Inflammatory macrophage treated with lipopolysaccharide for 1 hour (primary cell): ENCODE data around the gene SLC41A3.

Source experiments
- DNase-seq, 2 donors: peaks; one replicate each; pipeline ENCODE4 v3.0.0-alpha.2; 2020 to 2022

Gene SLC41A3

GRCh38 chr3:126119008-126119675, 35.2 kb upstream of the SLC41A3 start:
- no peak for DNase-seq

- no peak for DNase-seq
Measured at GRCh38 chr3:126118591-126118990, 34.7 kb upstream of the SLC41A3 start.

- DNase-seq: no peak
Measured at GRCh38 chr3:126117786-126118185, 33.9 kb upstream of the SLC41A3 start.

- no peak for DNase-seq
Measured at GRCh38 chr3:126117212-126117611, 33.3 kb upstream of the SLC41A3 start.

- DNase-seq: no peak
Measured at GRCh38 chr3:126116526-126116925, 32.6 kb upstream of the SLC41A3 start.

- DNase-seq: no peak
Measured at GRCh38 chr3:126114443-126115386, 30.8 kb upstream of the SLC41A3 start.

GRCh38 chr3:126113733-126114442, 30.0 kb upstream of the SLC41A3 start:
- no peak for DNase-seq

- DNase-seq: no peak
Measured at GRCh38 chr3:126113238-126113555, 29.3 kb upstream of the SLC41A3 start.

- no peak for DNase-seq
Measured at GRCh38 chr3:126112531-126113237, 28.8 kb upstream of the SLC41A3 start.

GRCh38 chr3:126111566-126112475, 27.9 kb upstream of the SLC41A3 start:
- DNase-seq: no peak

GRCh38 chr3:126111126-126111551, 27.2 kb upstream of the SLC41A3 start:
- no peak for DNase-seq

- DNase-seq: no peak
Measured at GRCh38 chr3:126110431-126111125, 26.7 kb upstream of the SLC41A3 start.

- DNase-seq: no peak
Measured at GRCh38 chr3:126109880-126110235, 25.9 kb upstream of the SLC41A3 start.

GRCh38 chr3:126109146-126109879, 25.4 kb upstream of the SLC41A3 start:
- DNase-seq: no peak

GRCh38 chr3:126108676-126109050, 24.7 kb upstream of the SLC41A3 start:
- DNase-seq: no peak

- DNase-seq: no peak
Measured at GRCh38 chr3:126107957-126108675, 24.2 kb upstream of the SLC41A3 start.

GRCh38 chr3:126107203-126107939, 23.4 kb upstream of the SLC41A3 start:
- DNase-seq: no peak

- no peak for DNase-seq
Measured at GRCh38 chr3:126106336-126107202, 22.6 kb upstream of the SLC41A3 start.
